Measurements from ENCODE around the gene ZNF48.

ZNF48 gene

DNA sequence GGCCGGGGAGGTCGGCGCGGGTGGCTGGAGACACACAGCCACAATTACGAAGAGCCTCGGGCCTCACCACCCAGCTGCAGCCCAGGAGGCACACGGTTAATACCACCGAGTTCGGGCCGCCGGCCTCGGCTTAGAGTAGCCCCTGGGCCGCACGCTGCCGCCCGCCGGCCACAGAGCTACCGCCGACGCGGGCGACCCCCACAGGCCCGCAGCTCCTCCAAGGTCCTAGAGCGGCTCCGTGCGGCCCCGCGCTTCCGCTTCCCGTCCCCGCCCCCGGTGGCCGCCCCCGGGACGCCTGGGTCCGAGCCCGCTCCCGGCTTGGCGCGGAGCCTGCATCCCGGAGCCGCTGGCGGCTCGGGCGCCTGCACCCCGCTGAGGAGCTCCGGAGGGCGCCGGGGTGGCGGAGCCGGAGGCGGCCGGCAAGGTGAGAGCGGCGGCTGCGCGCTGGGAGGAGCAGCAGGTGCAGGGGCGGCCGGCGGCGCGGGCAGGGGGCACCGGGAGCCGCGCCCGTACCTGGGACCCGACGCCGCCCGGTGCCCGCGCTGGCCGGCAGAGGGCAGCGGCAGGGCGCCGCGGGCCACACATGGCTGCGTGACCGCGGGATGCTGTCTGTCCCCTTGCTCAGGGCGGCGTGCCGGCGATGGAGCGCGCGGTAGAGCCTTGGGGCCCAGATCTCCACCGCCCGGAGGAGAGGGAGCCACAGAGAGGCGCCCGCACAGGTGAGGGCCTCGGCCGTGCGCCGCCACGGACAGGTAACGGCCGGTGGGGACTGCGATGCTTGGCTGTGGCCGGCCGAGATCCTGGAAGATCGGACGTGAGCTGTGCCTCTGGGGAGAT, at the start of gene ZNF48:
Gene ZNF48, plus strand, starts transcription at position 266 of the 837 bp plus-strand sequence. Its CDS starts 375 bp downstream, at position 641.
- DNase-seq (ENCODE audit: low read depth in 2 of 2) = peak in 1 of 2 donors; percentile 60

DNA sequence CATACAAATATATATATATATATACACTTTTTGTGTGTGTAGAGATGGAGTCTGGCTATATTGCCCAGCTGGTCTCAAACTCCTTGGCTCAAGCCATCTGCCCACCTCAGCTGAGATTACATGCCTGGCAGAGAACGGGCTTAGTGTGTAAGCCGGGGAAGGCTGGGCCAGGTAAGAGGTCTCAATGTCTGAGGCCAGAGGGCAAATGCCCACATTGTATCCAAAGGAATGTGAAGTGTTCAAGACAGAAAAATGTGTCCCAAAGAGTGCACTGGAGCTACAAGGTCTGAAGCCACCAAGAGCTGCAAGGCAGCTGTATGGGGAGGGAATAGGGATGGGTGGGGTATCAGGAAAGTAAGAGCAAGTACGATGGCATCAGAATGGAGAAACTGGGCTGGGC, 48.9 kb upstream of the ZNF48 start:
- no peak for DNase-seq (ENCODE audit: low read depth in 2 of 2)

DNA sequence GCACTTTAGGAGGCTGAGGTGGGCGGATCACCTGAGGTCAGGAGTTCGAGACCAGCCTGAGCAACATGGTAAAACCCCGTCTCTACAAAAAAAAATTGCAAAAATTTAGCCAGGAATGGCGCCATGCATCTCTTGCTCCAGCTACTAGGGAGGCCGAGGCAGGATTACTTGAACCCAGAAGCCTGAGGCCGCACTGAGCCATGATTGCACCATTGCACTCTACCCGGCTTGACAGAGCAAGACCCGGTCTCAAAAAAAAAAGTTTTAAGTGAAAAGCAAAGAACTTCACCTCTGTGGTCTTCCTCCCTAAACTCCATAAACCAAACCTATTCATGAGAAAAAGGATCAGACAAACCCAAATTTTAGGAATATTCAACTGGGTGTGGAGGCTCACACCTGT, 47.1 kb upstream of the ZNF48 start:
- DNase-seq (ENCODE audit: low read depth in 2 of 2) = no peak

DNA sequence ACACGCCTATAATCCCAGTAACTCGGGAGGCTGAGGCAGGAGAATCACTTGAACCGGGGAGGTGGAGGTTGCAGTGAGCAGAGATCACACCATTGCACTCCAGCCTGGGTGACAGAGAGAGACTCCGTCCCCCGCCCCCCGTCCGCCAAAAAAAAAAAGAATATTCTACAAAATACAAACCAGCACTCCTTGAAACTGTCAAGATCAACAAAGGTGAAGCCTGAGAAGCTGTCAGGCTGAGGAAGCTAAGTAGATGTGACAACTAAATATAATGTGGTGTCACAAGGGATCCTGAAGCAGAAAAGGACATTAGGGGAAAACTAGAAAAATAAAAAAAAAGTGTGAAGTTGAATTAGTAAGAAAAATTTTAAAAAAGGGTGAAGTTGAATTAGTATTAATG, 46.3 kb upstream of the ZNF48 start:
- no peak for DNase-seq (ENCODE audit: low read depth in 2 of 2)

DNA sequence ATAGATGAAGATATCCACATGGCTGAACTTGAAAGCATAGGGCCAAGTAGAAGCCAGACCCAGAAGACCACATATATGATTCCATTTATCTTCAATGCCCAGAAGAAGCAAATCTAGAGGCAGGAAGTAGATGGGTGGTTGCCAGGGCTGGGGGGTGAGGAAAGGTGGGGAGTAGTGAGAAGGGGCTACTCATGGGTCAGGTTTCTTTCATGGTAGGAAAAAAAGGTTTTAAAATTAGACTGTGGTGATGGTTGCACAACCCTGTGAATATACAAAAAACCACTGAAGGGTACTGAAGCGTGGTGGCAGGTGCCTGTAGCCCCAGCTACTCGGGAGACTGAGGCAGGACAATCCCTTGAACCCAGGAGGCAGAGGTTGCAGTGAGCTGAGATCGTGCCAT, 45.5 kb upstream of the ZNF48 start:
- DNase-seq (ENCODE audit: low read depth in 2 of 2) = no peak

DNA sequence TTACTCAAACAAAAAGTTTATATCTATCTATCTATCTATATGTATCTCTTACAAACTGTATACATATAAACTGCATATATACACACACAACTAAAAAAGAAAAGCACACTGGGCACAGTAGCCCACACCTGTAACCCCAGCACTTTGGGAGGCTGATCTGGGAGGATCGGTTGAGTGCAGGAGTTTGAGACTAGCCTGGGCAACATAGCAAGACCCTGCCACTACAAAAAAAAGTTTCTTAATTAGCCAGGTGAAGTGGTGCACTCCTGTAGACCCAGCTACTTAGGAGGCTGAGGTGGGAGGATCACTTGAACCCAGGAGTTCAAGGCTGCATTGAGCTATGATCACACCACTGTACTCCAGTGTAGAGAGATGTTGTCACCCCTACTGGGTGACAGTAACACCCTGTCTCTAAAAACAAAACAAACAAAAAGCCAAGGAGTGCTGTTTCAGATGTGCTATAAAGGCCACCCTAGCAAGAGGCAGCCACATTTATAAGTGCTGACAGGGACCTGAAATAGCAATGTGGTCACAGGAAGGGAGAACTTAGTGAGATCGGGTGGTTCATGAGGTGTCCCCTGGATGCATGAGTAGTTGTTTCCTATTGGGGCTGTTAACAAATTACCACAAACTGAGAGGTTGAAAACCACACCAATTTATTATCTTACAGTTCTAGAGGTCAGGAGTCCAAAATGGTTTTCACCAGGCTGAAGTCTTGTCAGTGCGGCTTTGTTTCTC, 44.9 kb upstream of the ZNF48 start:
- DNase-seq (ENCODE audit: low read depth in 2 of 2) = no peak

DNA sequence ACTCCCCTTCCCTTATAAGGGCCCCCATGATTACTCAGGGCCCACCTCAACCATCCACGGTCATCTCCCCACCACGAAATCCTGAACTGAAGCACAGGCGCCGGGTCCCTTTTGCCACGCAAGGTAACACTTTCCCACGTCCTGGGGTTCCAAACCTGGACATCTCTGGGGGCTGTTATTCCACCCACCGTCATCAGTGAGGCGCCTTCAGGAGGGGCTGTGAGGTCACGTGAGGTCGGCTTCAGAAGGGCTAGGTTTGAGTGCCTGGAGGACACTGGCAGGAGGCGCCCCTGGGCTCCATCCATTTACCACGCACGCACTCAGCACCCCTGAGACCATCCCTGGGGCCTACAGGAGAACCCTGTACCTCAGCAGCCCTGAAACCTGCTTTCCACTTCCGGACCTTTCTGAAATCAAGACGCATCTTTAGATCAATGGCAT, 44.2 kb upstream of the ZNF48 start:
- DNase-seq (ENCODE audit: low read depth in 2 of 2) = no peak

DNA sequence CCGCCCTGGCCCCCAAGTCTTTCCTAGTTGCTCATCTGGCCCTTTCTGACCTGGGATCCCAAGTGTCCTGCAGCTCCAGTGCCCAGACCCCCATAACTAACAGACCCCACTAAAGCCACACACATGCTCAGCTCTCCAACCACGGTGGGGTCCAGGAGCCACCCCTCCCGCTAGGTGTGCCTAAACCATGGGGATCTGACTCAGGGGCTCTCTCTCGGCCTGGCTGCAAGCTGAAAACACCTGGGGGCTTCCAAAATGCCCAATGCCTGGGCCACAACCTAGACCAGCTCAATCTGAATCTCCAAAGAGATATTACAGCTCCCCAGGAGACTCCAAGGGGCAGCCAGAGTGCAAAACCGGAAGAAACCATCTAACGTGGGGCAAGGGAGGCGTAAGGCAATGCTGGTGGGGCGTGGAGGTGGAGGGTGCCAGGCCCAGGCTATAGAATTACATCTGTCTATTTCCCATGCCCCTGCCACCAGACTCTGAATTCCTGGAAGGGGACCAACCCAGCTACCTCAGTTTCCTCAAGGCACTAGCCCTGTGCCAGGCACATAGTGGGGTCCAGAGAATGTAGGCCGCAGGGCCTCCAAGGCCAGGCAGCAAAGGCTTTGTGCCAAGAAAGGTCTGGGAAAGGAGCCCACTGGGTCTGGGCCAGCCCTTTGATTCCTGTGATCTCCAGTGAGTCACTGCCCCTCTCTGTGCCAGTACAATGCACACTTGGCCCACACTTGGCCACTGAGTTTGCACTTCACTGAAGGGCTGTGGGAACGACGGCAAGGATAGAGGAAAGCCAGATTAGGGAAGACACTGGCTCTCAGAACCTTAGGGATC, 43.4 kb upstream of the ZNF48 start:
- no peak for DNase-seq (ENCODE audit: low read depth in 2 of 2)

DNA sequence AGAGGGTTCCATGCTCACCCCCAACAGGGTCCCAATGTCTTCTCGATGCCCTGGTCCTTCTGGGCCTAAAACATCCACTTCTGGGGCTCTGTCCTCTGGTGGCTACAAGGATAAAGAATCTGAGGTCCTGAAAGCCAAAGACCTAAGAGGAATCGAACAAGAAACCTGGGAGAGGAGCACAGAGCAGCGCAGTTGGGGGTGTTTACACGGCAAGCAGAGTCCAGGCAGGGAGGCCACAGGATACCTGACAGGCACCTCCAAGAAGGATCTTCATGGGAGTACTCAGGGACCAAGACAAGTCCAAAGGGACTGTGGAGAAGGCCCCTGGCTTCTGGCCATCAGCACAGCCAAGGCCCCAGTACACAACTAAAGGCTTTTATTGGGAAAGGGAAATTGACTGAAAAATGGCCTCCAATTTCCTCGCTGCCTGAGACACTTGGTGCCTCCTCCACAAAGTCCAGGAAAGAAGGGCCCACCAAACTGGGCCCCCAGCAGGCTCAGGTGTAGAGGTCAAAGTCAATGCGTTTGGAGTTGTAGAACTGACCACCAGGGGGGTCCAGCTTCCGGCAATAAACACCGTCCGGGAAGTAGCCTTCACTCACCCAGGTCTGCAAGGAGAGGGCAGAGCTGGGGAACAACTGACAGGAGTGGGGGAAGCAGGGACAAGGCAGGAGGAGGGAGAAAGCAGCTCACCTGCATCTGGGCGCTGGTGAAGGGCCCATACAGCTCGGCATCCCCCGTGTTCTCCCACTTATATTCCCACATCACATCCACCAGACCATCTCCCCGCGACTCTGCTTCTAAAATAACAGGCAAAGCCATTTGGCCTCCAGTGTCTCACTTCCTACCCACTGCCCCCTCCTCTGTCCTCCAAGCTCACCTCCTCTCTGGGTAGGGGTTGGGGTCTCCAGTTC, 42.5 kb upstream of the ZNF48 start:
- no peak for DNase-seq (ENCODE audit: low read depth in 2 of 2)

DNA sequence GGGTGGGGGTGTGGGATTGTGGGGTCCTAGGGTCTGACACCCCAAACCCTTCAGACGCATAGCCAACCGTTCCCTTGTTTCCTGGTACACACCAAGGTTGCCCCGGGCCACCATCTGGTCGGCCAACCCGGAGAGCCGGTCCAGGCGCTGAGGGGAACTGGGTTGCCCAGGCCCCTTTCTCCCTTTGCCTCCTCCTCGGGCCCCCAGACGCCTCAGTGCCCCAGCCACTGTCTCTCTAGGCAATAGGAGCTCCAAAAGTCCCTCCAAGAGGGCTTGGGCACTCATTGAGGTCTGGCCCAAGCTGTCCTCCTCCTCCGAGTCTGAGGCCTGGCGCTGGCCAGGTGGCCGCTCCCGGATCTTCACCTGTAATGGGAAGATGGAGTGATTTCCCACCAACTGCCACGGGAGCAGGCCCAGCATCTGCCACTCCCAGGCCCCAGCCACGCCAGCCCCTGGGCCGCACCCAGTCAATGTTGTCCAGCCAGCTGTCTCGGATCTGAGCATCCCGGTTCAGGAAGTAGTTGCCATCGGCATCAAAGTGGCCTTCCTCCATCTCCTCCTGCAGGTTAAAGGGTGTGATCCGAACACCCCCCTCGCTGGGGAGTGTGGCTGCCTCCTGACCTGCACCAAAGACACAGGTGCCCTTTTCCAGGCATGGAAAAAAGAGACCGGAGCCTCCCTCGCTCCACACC, 41.6 kb upstream of the ZNF48 start:
- DNase-seq (ENCODE audit: low read depth in 2 of 2) = no peak

DNA sequence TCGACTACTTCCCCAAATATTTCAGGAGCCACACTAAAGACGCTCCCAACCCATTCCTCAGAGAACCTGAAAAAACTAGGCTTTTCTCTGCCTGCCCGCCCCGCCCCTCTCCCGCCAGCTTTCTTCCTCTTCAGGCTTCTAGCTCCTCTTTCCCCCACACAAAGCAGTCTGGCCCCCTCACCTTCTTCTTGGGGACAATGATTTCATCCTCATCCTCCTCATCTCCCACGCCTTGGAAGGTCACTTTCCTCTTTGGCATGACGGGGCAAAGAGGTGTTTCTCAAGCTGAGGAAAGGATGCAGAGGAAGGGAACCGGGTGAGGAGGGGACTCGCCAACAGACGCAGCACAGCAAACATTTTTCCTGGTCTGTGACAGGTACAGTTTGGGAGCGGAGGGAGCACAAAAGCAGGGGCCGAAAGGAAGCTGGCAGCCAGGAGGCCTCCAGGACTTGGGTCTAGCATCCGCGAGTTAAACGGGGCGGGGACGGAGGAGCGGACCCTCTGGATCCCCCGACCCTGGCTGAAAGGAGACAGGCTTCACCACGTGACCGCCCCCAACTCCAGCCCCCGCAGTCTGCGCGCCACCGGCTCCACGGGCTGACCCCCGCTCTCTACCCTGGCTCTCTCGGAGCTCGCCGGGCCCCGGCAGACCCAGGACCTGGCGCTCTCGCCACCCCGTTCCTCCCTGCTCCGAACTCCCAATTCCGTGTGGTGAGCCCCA, 40.6 kb upstream of the ZNF48 start:
- no peak for DNase-seq (ENCODE audit: low read depth in 2 of 2)

DNA sequence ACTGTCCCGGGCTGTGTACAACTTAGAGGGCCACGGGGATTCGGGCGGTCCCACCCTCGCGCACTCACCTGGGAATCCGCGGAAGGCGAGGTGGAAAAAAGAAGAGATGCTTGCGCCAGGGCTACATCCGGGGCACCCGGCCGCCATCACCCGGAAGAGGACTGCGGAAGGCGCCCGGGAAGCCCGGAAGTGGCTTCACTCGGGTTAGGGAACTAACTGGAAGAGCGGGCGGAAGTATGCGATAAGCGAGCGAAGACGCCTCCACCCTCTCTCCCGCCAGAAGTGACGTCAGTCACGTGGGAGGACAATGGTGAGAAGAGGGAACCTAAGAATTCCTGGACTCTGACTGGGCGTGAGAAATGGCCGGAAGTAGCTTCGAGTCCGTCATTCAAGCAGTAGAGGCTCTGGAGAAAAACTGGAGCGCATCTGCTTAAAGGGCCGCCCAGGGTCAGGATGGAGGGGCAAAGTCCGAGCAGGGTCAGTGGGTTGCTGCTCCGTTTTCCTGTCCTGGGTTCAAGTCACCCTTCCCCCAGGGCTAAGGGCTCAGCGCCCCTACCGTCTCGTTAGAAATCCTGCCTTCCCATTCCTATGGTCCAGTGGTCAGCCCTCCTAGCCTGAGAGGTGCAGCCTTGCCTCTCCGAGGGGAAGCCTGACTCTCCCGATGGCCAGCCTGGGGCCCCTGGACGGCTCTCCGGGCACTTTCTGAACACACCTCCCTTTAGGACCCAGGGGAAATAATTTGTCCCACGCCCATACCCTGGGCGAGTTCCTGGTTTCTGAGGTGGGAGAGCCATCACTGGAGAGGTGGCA, 39.9 kb upstream of the ZNF48 start, which contains the start of gene CD2BP2:
Gene CD2BP2, minus strand, starts transcription at position 165 of the 810 bp plus-strand sequence. CDS start 627 bp downstream, outside the sequence.
- peak; percentile 76 to 88 for DNase-seq (ENCODE audit: low read depth in 2 of 2)

DNA sequence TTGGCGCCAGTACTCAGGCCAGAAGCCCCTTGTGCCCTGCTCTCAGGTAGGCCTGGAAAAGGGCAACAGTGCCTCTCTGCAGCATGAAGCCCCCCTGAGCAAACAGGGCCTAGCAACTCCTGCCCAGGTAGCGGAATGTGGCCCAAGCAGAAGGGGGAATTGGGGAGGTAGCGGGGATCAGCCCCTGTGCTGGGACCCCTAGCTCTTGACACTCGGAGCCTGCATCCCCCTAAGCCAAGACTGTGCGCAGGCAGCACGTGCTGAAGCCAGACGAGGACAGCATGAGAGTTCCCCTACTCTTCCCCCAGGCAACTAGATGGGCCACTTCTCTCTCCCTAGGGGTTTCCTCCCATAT, 39.3 kb upstream of the ZNF48 start:
- no peak for DNase-seq (ENCODE audit: low read depth in 2 of 2)

DNA sequence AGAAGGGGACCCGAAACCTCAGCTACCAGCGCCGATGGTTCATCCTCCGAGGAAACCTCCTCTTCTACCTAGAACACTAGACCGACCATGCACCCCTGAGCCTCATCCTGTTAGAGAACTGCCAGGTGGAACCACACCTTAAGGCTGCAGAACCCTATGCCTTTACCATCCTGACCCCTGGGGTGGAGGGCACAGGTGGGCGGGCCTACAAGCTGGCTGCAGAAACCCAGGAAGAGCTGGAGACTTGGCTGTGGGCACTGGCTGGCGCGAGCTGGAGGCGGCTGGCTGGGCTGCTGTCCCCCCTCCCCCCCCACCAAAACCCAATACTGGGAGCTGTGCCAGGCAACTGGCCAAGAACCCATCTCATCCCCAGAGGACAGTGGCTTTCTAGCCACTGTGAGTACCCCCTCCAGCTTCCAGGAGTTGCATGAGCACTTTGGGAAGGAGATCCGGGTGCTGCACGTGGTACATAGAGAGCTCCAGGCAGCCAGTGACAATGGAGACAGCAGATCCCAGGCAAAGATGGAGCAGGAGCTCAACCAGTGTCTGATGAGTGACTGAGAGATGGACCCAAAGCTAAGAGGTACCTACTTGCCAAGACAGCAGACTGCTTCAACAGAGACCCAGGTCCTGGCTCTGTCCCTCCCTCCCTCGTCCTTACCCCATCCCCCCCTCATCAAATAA, 38.7 kb upstream of the ZNF48 start:
- no peak for DNase-seq (ENCODE audit: low read depth in 2 of 2)

DNA sequence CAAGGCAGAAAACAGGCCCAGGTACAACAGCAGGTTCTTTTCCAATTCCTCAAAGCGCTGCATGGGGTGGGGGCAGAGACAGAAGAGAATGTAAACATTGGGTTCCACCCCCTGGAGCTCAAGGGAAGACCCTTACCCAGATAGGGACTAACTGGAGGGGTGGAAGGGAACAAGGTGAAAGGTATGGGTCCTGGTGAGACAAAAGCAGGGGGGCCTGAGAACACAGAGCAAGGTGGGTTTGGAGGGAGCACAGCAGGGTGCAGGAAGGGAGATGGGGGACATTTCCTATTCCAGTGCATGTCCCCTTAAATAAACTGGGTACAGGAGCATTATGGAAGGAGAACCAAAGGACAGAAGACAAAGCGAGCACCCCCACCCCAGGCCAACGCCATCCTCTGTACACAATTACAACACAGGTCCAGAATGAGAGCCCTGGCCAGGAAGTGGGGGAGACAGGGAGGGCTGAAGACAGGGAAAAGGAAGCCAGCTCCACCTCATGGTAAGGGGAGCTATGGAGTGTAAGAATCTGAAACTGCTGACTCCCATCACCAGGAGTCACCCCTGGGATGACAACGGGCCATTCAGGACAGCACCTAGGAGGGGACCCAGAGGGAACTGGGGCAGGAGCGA, 38.0 kb upstream of the ZNF48 start:
- no peak for DNase-seq (ENCODE audit: low read depth in 2 of 2)

DNA sequence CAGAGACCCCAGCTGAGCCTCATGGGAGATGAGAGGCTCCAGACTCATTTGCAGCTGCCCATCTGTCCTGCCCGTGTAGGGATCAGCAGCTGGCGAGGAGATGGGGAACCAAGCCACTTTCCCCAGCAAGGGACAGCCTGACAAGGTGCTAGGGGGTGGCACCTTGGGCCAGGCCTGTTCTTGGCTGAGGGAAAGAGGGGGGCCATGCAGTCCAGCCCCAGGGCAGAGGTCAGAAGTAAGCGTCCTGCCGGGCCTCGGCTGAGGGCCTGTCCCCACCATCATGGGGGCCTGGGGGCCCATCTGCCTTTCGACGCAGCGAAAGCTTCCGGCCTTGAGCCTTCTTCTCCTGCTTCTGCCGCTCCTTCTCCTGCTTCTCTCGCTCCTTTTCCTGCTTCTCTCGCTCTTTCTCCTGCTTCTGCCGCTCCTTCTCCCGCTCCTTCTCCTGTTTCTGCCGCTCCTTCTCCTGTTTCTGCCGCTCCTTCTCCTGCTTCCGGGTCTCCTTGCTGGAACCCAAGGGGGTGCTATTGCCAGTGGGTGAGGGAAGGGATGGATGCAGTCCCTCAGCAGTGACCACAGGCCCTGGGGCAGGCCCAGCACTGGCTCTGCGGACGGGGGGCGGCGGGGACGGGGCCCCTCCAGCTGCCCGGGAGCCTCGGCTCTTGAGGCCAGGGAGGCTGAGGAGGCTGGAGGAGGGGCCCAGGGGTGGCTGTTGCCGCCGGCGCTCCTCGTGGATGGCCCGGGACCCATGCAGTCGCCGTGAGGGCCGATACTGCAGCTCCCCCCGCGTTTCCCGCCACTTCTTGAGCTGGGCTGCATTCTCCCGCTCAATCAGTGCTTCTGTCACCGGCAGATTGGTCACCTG, 37.3 kb upstream of the ZNF48 start:
- DNase-seq (ENCODE audit: low read depth in 2 of 2) = no peak

DNA sequence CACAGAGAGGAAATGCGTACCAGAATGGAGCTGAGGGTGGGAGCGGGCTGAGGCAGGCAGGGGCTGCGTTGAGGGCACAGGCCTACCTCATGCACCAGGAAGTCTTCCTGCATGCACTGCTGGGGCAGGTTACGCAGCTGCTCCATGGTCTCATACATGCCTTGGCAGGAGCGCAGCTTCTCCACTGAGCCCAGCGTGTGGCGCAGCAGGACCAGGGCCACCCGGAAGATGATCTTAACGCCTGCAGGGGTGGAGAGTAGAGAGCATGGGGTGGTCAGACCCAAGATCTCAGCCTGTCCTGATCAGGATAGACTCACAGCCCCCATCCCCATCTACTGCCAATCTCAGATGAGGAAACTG, 36.7 kb upstream of the ZNF48 start:
- no peak for DNase-seq (ENCODE audit: low read depth in 2 of 2)
